ENCODE measurements around the gene RTF1.

DNA sequence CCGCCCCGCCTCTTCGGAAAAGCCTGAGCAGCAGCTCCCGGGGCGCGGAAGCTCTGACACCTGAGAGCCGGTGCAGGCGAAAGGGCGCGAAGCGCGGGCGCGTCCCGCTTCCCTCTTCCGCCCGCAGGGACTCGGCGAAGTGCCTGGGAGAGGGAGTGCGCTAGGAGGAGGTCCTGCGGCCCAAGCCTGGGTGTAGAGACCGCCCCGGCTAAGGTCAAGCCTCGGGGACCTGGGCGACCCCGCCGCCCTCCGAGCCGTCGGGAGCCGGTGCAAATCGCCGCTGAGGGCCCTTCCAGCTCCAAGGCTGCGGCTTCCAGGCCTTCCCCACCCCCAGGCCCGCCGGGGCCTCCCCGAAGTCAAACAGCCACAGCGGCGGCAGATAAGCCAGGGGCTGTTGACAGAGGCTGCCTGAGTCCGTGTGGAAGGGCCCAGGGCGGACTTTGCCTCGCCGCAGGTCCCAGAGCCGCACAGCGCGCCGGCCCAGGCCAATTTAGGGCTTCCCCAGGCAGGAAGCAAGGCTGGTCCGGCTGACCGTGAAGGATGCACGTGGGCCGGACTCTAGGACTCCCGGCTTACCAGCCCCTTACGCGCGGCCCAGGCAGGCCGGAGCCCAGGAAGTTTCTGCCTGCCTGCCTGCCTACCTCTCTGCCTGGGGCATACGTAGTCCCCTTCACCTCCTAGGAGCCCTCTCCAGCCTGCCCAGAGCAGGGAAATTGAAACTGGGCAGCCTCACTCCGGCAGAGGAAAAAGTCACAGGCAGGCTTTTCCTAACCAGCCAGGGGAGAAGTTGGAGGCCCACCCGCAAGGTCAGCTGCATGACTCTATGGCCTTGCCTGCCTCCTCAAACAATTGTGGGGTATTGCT lies 79.1 kb downstream of the RTF1 start:
- TF ChIP-seq ZNF24 (tag by site-specific recombination; IDR thresholded peaks at IDR 0.05) (no peak), ELK4 (IDR thresholded peaks at IDR 0.05; ENCODE audit: borderline replicate concordance, low read depth, low read length) (no peak), ZFP69B (tag by site-specific recombination; IDR thresholded peaks at IDR 0.05) (no peak), OVOL3 (tag by site-specific recombination; IDR thresholded peaks at IDR 0.05) (no peak), ZBTB8A (tag by site-specific recombination; IDR thresholded peaks at IDR 0.05) (no peak), PBX3 (CRISPR knock-in tag; IDR thresholded peaks at IDR 0.05) (no peak), PRDM4 (tag by site-specific recombination; IDR thresholded peaks at IDR 0.05) (no peak), HIC1 (tag by site-specific recombination; IDR thresholded peaks at IDR 0.05) (no peak), ZNF121 (tag by site-specific recombination; IDR thresholded peaks at IDR 0.05) (no peak), ZNF274 (IDR thresholded peaks at IDR 0.05; ENCODE audit: low read length) (no peak), ZNF274 (tag by site-specific recombination; IDR thresholded peaks at IDR 0.05; ENCODE audit: borderline replicate concordance) (no peak)
- TF ChIP-seq, protein P1, sequence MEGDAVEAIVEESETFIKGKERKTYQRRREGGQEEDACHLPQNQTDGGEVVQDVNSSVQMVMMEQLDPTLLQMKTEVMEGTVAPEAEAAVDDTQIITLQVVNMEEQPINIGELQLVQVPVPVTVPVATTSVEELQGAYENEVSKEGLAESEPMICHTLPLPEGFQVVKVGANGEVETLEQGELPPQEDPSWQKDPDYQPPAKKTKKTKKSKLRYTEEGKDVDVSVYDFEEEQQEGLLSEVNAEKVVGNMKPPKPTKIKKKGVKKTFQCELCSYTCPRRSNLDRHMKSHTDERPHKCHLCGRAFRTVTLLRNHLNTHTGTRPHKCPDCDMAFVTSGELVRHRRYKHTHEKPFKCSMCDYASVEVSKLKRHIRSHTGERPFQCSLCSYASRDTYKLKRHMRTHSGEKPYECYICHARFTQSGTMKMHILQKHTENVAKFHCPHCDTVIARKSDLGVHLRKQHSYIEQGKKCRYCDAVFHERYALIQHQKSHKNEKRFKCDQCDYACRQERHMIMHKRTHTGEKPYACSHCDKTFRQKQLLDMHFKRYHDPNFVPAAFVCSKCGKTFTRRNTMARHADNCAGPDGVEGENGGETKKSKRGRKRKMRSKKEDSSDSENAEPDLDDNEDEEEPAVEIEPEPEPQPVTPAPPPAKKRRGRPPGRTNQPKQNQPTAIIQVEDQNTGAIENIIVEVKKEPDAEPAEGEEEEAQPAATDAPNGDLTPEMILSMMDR (tag by site-specific recombination; IDR thresholded peaks at IDR 0.05), result no peak
- TF ChIP-seq, protein P2, sequence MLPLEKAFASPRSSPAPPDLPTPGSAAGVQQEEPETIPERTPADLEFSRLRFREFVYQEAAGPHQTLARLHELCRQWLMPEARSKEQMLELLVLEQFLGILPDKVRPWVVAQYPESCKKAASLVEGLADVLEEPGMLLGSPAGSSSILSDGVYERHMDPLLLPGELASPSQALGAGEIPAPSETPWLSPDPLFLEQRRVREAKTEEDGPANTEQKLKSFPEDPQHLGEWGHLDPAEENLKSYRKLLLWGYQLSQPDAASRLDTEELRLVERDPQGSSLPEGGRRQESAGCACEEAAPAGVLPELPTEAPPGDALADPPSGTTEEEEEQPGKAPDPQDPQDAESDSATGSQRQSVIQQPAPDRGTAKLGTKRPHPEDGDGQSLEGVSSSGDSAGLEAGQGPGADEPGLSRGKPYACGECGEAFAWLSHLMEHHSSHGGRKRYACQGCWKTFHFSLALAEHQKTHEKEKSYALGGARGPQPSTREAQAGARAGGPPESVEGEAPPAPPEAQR (tag by site-specific recombination; IDR thresholded peaks at IDR 0.05), result no peak

All from HEK293 (cell line).